Retinal pigment epithelial cell (primary cell): ENCODE data around the gene CLDN15.
"Not testable (repeated sequence)": the region's sequence is repeated elsewhere in the genome, so short reads cannot be mapped to it uniquely, and the experiment has no call there.

Experiments used
- DNase-seq: peaks from one replicate; pipeline ENCODE4 v3.0.0-alpha.2; 2010; ENCODE audit warnings: low read depth
- H3K4me3 ChIP-seq: 2 replicates; pipeline ENCODE4 v1.5.1; 2011; ENCODE audit warnings: mild to moderate bottlenecking, low read length, control low read depth, moderate library complexity
- TF ChIP-seq, protein P1 (sequence below): conservative IDR thresholded peaks from 2 replicates; pipeline ENCODE4 v1.5.1; 2011; ENCODE audit warnings: low read depth, low read length, control low read depth, inconsistent platforms

Gene CLDN15

GRCh38 chr7:101200862-101201599 is 36.6 kb downstream of the CLDN15 start, which contains the start of gene MOGAT3:
TSS of gene MOGAT3 (minus strand) at chr7:101201036. CDS start at chr7:101200854, 182 bp downstream.
- DNase-seq, result no peak
- no peak within 1 kb of the TSS for H3K4me3 ChIP-seq
- TF ChIP-seq, protein P1, sequence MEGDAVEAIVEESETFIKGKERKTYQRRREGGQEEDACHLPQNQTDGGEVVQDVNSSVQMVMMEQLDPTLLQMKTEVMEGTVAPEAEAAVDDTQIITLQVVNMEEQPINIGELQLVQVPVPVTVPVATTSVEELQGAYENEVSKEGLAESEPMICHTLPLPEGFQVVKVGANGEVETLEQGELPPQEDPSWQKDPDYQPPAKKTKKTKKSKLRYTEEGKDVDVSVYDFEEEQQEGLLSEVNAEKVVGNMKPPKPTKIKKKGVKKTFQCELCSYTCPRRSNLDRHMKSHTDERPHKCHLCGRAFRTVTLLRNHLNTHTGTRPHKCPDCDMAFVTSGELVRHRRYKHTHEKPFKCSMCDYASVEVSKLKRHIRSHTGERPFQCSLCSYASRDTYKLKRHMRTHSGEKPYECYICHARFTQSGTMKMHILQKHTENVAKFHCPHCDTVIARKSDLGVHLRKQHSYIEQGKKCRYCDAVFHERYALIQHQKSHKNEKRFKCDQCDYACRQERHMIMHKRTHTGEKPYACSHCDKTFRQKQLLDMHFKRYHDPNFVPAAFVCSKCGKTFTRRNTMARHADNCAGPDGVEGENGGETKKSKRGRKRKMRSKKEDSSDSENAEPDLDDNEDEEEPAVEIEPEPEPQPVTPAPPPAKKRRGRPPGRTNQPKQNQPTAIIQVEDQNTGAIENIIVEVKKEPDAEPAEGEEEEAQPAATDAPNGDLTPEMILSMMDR, result no peak

GRCh38 chr7:101200504-101200861 is 37.1 kb downstream of the CLDN15 start:
- DNase-seq, result no peak
- TF ChIP-seq, protein P1, result no peak
- no peak overlapping the region for H3K4me3 ChIP-seq

DNA sequence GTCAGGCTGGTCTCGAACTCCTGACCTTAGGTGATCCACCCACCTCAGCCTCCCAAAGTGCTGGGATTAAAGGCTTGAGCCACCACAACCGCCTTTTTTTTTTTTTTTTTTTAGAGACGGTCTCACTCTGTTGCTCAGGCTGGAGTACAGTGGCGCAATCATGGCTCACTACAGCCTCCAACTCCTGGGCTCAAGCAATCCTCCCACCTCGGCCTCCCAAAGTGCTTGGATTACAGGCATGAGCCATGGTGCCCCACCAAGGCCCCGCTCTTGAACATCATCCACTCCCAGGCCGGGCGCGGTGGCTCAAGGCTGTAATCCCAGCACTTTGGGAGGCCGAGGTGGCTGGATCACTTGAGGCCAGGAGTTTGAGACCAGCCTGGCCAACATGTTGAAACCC is 38.1 kb downstream of the CLDN15 start:
- not testable (repeated sequence) for H3K4me3 ChIP-seq, DNase-seq

GRCh38 chr7:101198476-101198875 is 39.1 kb downstream of the CLDN15 start:
- DNase-seq, result no peak
- TF ChIP-seq, protein P1, result no peak
- no peak overlapping the region for H3K4me3 ChIP-seq

DNA sequence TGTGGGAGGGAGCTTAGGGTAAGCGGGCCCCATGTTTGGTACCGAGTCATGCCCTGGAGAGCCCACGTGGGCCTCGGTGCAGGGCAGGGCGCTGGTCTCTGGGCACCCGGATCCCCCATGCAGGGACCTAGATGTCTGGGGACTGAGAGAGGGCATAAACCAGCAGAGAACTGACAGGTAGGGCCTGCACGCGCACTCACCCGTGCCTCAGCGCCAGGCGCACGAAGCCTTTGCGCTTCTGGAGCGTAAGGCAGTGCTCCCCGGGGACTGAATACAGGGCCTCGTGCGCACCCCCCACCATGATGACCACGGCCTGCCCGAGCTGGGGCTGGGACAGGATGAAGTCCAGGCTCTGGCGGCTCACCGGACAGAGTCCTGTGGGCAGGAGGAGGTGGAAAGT is 39.6 kb downstream of the CLDN15 start:
- no peak for DNase-seq
- TF ChIP-seq, protein P1, result no peak
- no peak overlapping the region for H3K4me3 ChIP-seq

GRCh38 chr7:101195884-101196283 is 41.7 kb downstream of the CLDN15 start:
- H3K4me3 ChIP-seq, result no peak overlapping the region
- no peak for DNase-seq
- TF ChIP-seq, protein P1, result no peak

DNA sequence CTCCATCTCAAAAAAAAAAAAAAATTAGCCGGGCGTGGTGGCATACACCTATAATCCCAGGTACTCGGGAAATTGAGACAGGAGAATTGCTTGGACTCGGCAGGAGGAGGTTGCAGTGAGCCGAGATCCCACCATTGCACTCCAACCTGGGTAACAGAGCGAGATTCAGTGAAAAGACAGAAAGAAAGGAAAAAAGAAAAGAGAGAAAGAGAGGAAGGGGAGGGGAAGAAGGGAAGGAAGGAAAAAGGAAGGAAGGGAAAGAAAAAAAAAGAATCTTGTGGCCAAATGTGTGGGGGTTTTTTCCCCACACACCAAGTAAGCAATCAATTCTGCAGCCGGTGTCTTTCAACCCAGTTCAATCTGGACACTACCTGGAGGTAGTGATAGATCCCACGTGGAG is 48.5 kb downstream of the CLDN15 start:
- DNase-seq, result no peak
- TF ChIP-seq, protein P1, result no peak

More for the DNA sequence above, 48.5 kb downstream of the CLDN15 start:
- no peak overlapping the region for H3K4me3 ChIP-seq
